Activated CD4-positive, alpha-beta T cell treated with anti-CD3 and anti-CD28 coated beads, Interleukin-2, amount 50 U/mL, for 16 hours (primary cell): ENCODE data around the gene IL17REL.
A peak's percentile ranks its signal among the peaks of the same experiment; 100 is the strongest.

Experiments
- DNase-seq: peaks from one replicate; pipeline ENCODE4 v3.0.0-alpha.2; 2020

IL17REL gene

DNA sequence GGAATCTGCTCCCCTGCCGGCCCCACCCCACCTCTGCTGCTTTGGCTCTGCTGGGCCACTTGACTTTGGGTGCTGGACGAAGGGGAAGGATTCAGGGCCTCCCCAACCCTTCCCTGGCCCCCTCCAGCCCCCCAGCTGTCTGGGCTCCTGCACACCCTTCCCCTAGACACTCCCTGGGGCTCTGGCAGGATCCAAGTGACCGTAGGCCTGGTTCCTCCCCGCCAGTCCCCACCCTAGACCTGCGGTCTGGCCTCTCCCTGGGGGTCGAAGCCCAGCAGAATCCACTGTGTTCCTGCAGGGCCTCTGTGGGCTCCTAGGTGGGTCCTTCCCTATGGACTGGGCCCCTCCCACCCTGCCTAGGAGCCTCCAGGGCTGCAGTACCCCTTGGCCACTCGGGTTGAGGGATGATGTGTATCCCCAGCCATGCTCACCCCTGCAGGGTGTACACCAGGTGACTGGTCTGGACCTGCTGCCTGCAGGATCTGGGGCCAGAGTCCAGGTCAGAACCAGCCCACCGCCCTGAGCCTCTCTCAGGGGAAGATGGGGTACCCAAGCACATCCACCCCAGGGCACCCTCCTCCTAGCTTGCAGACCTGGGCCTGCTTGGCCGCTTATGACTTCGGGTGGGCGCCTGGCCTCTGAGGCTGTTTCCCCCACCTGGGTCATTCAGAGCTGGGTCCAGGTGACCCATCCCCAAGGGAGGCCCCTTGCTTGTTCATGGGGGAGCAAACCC, 46.4 kb downstream of the IL17REL start:
- DNase-seq = no peak

DNA sequence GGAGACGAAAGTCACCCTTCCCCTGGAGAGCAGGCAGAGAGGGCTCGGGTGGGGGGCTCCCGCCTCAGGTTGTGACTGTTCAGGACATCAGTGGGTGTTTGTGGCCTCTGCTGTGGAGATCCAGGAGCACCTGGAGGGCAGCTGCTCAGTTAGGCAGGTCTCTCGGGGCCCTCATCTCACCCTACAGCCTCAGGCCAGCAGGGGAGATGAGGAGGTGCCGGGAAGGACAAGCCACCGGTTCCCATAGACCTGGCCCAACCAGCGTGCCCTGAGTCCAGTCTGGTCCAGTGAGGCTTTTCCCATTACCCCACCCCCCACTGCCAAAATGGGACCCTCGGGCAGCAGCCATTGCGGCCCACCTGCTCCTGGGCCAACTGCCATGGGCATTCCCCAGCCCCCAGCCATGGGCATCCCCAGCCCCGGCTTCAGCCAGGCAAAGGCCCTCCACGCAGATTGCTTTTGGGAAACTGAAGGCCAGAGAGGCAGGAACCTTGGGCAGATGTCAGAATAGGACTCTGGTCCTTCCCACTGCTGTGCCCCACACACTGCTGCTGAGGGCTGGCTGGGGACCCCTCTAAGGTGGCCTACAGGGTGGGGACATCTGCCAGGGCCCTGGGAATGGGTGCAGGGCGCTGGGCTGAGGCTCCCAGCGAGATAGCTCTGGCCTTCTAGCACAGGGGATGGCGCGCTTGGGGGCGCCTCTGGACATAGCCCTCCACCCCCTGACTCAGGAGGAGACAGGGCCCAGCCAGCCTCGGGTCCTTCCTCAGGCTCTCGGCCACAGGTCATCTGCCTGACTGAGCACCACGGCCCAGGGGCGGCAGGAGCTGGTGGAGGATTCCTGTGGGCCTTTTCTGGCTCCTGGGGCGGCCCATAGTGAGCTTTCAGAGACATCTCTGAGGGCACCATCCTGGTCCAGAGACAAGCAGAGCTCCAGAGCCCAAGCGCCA, 47.2 kb downstream of the IL17REL start:
- no peak for DNase-seq

DNA sequence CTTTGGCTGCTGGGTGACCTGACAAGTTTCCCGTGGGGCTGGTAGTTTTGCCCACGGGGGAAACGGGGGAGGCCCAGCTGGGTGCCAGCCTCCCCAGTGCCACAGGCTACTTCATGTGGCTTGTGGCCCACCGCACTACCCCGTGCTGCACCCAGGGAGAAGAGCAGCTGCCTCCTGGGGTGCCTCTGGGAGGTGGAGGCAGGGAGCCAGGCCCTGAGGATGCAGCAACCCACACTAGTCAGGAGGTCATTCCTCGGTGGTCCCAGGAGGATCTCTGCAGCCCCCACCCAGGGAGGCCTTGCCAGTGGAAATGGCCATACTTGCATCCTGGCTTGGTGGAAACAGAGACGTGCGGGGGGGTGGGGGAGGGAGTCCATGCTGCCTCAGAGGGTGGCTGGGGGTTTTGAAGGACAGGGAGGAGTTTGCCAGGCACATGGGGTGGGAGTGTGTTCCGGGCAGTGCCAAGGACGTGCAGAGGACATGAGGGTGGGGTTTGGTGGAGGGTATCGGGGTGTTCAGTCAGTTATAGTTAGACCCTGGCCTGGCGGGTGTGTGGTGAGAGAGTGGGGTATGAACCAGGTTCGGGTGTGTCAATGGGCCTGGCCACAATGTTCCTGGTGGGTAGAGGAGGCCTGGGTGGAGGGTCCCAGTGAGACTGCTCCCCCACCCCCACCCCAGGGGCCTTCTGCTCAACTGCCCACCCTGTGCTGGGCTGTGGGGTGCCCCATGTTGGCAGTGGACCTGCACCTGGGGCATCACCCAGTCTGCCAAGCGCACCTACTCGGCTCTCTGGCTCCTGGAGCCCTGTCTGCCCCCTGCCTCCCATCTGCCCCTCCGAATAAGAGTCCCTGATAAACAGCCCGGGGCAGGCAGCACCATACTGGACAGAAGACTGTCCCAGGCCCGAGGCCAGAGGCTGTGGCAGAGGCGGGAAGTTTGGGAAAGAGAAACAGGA, 48.2 kb downstream of the IL17REL start:
- no peak for DNase-seq

DNA sequence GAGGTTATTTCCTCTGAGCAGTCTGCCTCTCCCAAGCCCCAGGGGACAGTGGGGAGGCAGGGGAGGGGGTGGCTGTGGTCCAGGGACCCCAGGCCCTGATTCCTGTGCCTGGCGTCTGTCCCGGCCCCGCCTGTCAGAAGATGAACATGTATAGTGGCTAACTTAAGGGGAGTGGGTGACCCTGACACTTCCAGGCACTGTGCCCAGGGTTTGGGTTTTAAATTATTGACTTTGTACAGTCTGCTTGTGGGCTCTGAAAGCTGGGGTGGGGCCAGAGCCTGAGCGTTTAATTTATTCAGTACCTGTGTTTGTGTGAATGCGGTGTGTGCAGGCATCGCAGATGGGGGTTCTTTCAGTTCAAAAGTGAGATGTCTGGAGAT, 48.9 kb downstream of the IL17REL start:
- no peak for DNase-seq

DNA sequence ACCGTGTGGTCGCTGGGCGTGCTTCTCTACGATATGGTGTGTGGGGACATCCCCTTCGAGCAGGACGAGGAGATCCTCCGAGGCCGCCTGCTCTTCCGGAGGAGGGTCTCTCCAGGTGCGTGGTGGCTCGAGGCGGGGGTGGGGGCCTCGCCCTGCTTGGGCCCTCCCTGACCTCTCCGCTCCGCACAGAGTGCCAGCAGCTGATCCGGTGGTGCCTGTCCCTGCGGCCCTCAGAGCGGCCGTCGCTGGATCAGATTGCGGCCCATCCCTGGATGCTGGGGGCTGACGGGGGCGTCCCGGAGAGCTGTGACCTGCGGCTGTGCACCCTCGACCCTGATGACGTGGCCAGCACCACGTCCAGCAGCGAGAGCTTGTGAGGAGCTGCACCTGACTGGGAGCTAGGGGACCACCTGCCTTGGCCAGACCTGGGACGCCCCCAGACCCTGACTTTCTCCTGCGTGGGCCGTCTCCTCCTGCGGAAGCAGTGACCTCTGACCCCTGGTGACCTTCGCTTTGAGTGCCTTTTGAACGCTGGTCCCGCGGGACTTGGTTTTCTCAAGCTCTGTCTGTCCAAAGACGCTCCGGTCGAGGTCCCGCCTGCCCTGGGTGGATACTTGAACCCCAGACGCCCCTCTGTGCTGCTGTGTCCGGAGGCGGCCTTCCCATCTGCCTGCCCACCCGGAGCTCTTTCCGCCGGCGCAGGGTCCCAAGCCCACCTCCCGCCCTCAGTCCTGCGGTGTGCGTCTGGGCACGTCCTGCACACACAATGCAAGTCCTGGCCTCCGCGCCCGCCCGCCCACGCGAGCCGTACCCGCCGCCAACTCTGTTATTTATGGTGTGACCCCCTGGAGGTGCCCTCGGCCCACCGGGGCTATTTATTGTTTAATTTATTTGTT, 49.6 kb downstream of the IL17REL start:
- DNase-seq = no peak

DNA sequence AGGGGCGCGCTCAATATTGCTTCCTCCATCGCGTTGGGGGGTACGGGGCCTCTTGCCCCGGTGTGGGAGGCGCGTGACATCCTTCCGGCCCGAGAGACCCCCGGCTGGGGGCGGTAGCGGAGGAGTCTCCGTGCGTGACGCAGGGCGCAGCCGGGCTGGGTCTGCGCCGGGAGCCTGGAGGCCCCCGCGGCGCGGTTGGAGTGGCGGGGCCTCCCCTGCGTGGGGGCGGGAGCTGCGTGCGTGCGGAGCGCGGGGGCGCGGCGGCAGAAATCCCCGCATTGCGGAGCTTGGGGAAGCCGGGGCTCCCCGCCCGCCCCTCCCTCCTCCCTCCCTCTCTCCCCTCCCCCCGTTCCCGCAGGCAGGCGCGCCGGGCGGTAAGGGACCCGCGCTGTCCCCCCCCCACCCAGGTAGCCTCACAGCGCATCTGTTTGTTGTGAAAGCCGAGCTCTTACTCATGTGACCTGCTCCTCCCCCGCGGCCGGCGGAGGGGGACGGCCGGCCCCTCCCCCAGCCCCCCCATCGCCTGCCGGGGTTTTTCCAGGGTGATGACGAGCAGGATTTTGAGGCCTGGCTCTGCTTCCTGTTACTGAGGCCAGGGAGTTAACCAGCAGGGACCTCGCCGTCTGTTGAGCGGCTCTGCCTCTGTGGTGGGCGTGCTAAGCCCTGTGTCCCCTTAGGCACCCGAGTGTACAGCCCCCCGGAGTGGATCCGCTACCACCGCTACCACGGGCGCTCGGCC, 50.4 kb downstream of the IL17REL start:
- DNase-seq = peak; percentile 83

DNA sequence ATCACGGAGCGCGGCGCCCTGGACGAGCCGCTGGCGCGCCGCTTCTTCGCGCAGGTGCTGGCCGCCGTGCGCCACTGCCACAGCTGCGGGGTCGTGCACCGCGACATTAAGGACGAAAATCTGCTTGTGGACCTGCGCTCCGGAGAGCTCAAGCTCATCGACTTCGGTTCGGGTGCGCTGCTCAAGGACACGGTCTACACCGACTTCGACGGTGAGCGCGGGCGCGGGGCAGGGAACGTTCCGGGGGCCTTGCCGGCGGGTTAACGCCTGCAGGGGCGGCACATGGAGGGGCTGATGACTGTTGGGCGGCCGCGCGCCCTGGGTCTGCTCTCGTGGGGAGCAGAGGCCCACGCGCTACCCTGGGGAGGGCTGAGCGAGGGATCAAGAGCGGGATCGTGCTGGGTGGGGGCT, 51.0 kb downstream of the IL17REL start:
- no peak for DNase-seq

DNA sequence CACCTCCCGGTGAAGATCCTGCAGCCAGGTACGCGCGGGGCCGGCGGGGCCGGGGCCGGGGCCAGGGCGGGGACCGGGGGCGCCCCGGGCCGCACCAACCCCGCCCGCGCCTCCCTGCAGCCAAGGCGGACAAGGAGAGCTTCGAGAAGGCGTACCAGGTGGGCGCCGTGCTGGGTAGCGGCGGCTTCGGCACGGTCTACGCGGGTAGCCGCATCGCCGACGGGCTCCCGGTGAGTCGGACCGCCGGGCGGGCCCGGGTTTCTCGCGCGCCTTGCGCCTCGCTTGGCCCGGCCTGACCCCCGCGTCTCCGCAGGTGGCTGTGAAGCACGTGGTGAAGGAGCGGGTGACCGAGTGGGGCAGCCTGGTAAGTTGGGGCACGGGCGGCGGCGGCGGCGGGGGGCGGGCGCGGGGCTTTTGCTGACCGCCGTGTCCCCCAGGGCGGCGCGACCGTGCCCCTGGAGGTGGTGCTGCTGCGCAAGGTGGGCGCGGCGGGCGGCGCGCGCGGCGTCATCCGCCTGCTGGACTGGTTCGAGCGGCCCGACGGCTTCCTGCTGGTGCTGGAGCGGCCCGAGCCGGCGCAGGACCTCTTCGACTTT, 51.5 kb downstream of the IL17REL start:
- no peak for DNase-seq

DNA sequence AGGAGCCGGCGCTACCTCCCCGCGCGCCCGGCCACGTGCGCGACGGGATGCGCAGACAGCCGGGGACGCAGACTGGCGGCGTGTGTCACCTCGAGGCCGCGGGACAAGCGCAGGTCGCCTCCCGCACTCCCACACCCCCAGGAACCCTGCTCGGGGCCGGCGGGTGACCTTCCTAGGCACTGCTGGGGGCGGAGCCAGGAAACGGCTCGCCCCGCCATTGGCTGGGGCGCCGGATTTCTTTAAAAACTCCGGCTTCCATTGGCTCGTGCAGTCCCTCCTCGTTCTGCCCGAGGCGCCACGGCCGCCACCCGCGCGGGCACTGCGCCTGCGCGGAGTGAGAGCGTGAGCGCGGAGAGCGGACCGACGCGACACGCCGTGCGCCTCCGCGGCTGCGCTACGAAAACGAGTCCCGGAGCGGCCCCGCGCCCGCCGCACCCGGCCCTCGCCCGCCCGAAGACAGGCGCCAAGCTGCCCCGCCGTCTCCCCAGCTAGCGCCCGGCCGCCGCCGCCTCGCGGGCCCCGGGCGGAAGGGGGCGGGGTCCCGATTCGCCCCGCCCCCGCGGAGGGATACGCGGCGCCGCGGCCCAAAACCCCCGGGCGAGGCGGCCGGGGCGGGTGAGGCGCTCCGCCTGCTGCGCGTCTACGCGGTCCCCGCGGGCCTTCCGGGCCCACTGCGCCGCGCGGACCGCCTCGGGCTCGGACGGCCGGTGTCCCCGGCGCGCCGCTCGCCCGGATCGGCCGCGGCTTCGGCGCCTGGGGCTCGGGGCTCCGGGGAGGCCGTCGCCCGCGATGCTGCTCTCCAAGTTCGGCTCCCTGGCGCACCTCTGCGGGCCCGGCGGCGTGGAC, 52.2 kb downstream of the IL17REL start, which contains the start of gene PIM3:
Gene PIM3 (plus strand): TSS at position 614 of the 846 bp plus-strand sequence. CDS start 176 bp downstream, at position 790.
- DNase-seq = peak; percentile 98

DNA sequence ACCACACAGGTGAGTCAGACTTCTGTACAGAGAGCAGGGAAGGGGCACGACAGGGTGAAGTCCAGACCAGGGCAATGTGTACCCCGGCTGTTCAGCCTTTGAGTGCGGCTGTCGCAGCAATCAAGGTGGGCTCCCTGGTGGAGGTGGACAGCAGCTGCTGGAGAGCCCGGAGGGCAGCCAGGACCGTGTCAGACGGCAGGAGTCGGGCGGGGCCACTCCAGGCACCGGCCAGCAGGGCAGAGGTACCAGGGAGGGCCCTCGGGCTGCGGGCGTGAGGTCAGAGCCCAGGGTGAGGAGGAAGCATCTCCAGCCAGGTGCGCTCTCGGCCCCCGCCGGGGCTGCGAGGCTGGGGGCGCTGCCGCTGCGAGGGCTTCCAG, 52.8 kb downstream of the IL17REL start:
- DNase-seq = no peak

DNA sequence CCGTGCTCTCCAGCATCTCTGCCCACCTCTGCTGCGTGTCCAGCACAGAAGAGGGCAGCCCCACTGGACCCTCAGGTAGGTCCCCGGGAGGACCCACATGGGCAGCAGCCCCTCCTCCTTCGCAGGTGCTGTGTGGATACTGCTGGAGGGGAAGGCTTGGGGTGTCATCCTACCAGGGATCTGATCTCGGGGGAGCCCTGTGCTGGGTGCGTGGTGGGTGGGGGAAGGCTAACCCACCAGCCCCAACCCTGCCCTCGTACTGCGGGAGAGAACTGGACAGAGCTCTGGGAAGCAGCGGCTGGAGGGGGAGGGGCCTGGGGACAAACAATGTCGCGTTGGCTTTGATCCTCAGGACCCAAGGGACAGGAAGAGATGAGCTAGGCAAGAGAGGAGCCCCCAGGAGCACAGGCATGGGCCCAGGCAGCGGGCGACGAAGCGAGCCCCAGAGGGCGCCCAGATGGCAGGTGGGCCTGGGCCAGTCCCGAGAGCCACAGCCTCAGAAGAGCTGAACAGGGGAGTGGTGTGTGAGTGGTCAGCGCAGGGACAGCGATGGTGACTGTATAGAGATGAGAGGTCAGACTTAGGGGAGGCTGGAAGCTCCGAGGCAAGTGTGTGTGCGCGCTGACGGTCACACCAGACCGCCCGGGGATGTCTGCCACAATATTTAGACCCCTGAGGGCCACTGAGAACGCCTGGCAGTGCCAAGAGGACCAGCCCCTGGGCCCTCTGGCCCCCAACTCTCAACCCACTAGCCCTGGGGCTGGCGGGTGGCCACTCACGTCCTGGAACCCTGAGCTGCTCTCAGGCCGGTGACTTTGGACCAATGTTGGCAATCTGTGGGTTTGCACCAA, 53.4 kb downstream of the IL17REL start:
- DNase-seq = no peak

DNA sequence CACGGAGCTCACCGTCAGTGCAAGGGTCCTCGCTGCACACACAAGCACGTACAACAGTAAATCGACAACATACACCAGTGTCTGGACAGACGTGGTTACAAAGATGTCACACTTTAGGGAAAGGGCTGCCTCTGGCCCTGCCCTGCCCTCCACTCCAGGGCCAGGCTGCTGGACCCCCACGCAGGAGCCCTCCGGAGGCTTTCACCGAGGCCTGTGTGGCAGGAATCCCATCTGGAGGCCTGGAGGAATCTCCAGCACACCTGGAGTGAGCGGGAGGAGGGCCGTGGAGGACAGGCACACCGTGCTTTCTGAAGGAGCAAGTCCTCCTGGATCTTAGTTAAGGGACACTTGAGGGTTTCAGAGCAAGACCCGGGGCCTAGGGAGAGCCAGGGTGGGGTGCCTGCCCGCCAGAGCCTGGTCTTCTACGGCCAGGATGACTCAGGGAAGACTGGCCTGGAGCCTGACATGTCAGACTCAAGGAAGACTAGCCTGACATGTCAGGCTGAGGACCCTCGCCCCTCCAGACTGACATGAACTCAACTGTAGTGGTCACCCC, 54.1 kb downstream of the IL17REL start:
- DNase-seq = no peak

DNA sequence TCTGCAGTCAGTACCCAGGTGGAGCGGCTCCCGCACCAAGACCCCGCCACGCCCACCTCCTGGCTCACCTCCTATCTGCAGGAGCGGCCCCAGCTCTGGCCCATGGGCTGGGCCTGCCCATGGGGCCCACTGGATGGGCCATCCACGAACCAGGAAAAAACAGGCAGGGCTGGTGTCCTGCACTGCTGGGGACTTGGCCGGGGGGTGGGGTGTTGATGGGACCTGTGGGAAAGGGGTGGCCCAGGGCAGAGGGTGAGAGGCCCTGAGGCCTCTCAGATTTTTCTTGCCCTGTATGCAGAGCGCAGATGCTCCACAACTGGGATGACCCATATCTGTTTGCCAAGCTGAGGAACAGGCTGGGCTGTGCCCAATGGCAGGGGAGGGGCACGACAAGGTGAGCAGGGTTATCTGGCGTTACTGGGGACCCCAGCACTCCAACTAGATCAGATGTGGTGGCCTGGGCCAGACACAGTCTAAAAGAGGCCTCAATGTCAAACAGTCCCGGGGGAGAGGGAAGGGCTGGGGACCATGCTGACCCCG, 54.7 kb downstream of the IL17REL start:
- DNase-seq = no peak

DNA sequence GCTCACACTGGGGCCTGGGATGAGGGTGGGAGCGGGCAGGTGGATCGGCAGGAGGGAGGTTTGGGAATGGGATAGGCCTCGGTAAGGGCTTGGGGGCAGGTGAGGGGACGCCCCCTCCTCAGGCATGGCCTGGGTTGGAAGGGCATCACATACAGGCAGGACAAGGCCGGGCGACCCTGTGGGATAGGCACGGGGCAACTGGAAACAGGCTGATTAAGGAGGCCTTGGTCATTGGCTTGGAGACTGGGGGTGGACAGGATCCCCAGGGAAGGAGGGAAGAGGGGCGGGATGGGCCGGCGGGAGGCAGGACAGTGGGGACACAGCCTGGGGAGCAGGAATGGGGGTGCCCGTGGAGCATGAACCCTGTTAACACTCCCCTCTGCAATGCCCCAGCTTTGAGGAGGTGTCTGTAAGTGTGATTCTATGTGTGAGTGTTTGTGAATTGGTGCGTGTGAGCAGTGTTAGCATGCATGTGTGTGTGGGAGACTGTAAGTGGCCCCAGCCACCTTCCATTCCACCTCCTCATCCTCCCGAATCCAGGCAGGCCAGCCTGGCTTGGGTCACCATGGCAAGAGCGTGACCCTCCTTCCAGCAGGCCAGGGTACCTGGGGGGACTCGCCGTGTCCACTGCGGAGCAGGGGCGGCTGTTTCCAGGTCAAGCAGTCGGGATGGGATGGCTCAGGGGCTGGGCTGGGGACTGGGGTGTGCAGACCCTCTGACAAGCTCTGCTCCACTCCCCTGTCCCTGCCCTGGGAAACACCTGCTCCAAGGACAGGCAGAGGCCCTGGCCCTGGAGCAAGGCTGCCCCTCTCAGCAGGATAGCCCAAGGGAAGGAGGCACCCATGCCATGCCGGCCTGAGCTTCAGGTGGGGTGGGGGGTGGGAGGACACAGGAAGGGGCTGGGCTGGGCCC, 55.4 kb downstream of the IL17REL start:
- DNase-seq = no peak

DNA sequence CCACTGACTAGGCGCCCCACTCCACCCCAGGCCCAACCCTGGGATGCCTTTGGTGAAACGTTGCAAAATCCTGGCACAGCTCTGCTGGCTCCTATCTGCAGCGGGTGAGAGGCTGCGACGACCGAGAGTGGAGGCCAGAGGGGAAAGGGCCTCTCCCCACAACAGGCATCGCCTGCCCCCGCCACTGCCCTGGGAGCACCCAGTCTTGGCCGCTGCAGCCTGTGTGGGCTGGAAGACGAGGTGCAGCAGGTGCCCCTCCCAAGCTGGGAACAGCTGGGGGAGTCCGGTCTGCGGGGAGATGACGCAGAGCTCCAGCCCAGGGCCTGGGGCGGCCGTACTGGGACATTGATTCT, 56.2 kb downstream of the IL17REL start:
- DNase-seq = no peak

DNA sequence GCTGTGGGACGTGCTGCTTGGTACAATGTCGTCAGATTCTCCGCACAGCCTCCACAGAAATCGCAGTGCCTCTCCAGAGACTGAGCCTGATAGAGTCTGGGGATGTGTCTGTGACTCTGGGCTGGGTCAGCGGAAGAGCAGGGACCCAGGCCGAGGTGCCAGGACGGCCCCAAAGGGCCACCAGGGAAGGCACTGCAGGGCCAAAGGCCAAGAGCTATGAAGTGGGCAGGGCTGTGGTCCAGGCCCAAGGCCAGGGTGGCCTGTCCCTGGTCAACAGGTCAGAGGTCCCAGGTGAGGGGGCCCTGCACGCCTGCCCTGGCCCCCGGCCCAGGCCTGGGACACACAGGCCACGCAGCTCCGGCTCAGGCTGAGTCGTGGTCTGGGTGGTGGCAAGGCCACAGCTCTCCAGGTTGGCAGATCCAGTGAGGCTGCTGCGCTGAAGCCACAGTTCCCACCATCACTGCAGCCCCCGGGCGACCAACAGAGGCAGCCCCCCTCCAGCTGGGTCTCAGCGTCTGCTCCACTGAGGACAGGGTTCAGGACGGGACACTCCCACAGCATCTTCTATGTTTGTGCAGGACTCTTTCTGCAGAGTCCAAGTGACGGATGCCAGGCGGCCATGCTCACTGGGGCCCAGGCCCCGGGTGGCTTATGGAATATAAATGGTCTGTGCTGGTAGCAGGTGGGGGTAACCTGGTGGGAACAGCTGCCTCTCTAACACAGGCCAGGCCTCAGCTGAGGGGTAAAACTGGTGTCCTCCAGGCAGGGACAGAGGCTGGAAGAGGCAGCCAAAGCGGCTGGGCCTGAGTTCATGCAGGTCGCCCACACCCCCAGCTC, 56.8 kb downstream of the IL17REL start:
- no peak for DNase-seq
